Esophagus muscularis mucosa (tissue), 3 donors: ENCODE measurements around the gene RHO.

Experiments
- CTCF ChIP-seq, 3 experiments: fragments of 200-600 bp in 2 of 3; fragments of 450-650 bp in 1 of 3; sonication (generic) in 2 of 3; IDR thresholded peaks; one replicate each; pipeline ENCODE4 v1.5.1; 2017 to 2019; ENCODE audit warnings: antibody characterized with exemption in 3 of 3, mild to moderate bottlenecking in 2 of 3, moderate library complexity in 1 of 3
- EP300 ChIP-seq: sonication (generic); formaldehyde crosslinking; IDR thresholded peaks from one replicate; pipeline ENCODE4 v1.6.1; 2017; ENCODE audit warnings: antibody characterized with exemption

- TF ChIP-seq EP300 (no peak), CTCF (IDR thresholded peaks at IDR 0.05) (no peak)
These were observed 14.7 kb upstream of the RHO start for GRCh38 chr3:129513705-129514104.
